Measurements from ENCODE around the gene ITPK1.

The ITPK1 gene

DNA sequence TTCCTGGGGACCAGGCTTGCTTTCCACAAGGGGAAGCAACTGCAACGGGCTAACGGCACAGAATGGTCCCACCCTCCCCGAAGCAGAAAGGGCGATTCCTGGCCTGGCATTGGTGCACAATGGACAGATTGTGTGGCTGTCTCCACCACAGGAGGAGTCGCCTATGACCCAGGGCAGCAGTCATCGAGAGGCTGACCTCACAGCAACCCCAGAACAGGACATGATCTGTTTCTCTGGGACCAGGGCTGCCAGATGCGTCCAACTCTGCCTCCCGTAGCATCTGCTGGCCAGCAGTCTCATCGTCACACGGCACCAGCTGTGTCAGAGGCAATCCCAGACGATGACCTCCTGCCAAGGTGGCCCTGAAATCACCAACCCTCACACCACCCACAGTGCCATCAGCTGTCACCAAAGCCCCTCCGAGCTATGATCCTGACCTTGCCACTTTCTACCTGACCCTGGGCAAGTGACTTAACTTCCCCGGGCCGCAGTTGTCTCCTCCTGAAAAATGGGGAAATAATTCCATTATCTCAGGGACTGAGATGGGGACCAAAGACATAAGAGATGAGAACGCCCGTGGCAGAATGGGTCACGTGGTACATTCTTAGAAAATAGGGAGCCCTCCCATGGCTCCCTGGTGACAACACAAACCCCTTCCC, 106.1 kb downstream of the ITPK1 start:
- H3K27me3 ChIP-seq (ENCODE audit: low read depth, low read length), result no peaks in the 10 kb centered on the region
- H2AFZ ChIP-seq (ENCODE audit: low read depth, low read length), result no peak overlapping the region
- H4K20me1 ChIP-seq (ENCODE audit: insufficient read depth, low read length), result no peaks in the 10 kb centered on the region
- no peaks in the 10 kb centered on the region for H3K36me3 ChIP-seq (replicated peaks; ENCODE audit: low read depth, low read length)
- no peaks in the 10 kb centered on the region for H3K79me2 ChIP-seq (ENCODE audit: low read length)
- H3K27ac ChIP-seq (ENCODE audit: low read length), result no peak overlapping the region
- H3K4me2 ChIP-seq (ENCODE audit: low read length), result no peak overlapping the region
- H3K9ac ChIP-seq (ENCODE audit: low read length), result no peak overlapping the region
- no peak for TF ChIP-seq EZH2phosphoT487 (IDR thresholded peaks at IDR 0.05; ENCODE audit: low read depth)
- TF ChIP-seq, protein P1, sequence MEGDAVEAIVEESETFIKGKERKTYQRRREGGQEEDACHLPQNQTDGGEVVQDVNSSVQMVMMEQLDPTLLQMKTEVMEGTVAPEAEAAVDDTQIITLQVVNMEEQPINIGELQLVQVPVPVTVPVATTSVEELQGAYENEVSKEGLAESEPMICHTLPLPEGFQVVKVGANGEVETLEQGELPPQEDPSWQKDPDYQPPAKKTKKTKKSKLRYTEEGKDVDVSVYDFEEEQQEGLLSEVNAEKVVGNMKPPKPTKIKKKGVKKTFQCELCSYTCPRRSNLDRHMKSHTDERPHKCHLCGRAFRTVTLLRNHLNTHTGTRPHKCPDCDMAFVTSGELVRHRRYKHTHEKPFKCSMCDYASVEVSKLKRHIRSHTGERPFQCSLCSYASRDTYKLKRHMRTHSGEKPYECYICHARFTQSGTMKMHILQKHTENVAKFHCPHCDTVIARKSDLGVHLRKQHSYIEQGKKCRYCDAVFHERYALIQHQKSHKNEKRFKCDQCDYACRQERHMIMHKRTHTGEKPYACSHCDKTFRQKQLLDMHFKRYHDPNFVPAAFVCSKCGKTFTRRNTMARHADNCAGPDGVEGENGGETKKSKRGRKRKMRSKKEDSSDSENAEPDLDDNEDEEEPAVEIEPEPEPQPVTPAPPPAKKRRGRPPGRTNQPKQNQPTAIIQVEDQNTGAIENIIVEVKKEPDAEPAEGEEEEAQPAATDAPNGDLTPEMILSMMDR (IDR thresholded peaks at IDR 0.05; ENCODE audit: low read depth, low read length), result no peak
- H3K4me3 ChIP-seq (ENCODE audit: low read length), result no peak overlapping the region
- no peaks in the 10 kb centered on the region for H3K9me3 ChIP-seq (ENCODE audit: insufficient read depth, low read length)
- 0 out of 2 replicates have a peak, but pooled peaks cover 3% of the 10 kb centered on the region for H3K4me1 ChIP-seq (ENCODE audit: low read length)

GRCh38 chr14:93008381-93008780, 107.3 kb downstream of the ITPK1 start:
- H2AFZ ChIP-seq (ENCODE audit: low read depth, low read length), result no peak overlapping the region
- no peaks in the 10 kb centered on the region for H3K79me2 ChIP-seq (ENCODE audit: low read length)
- H3K36me3 ChIP-seq (replicated peaks; ENCODE audit: low read depth, low read length), result no peaks in the 10 kb centered on the region
- H3K9me3 ChIP-seq (ENCODE audit: insufficient read depth, low read length), result no peaks in the 10 kb centered on the region
- H3K27ac ChIP-seq (ENCODE audit: low read length), result no peak overlapping the region
- no peak overlapping the region for H3K4me3 ChIP-seq (ENCODE audit: low read length)
- no peaks in the 10 kb centered on the region for H4K20me1 ChIP-seq (ENCODE audit: insufficient read depth, low read length)
- TF ChIP-seq EZH2phosphoT487 (IDR thresholded peaks at IDR 0.05; ENCODE audit: low read depth), result no peak
- TF ChIP-seq, protein P1 (IDR thresholded peaks at IDR 0.05; ENCODE audit: low read depth, low read length), result no peak
- 0 out of 2 replicates have a peak, but pooled peaks cover 3% of the 10 kb centered on the region for H3K4me1 ChIP-seq (ENCODE audit: low read length)
- H3K9ac ChIP-seq (ENCODE audit: low read length), result no peak overlapping the region
- H3K27me3 ChIP-seq (ENCODE audit: low read depth, low read length), result no peaks in the 10 kb centered on the region
- no peak overlapping the region for H3K4me2 ChIP-seq (ENCODE audit: low read length)

DNA sequence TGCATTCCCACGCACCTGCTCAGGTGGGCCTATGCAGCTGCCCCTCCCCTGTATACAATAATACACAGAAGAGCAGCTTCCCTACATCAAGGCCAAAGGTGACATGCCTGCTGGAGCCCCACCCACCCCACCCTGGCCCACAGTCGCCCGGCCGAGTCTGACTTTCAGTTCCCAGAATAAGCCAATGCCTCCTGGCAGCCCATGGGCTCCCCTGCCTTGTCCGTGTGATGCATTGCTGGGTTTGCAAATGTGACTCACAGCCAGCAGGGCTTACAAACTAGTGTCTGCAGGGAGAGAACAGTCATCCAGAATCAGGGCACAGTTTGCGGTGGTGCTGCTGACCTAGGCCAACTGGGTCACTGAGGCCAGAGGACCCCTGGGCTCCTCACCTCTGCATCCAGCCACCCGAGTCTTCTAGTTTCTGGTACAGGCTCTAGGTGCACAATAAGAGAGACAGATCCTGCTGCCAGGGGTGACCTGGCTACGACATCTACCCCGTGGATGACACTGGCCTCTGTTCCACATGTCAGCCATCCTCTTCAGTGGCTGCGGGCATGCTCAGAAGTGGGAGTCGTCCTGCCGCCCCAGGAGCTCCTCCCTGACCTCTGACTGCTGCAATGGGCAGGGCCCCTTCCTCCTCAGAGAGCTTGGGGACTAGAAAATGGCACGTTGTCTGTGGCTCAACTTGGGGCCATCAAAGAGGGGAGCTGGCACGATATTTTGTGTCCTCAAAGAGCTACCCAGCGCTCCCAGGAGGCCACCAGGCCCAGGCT, 108.3 kb downstream of the ITPK1 start:
- TF ChIP-seq, protein P1 (IDR thresholded peaks at IDR 0.05; ENCODE audit: low read depth, low read length), result no peak
- Histone ChIP-seq H3K27ac (ENCODE audit: low read length) (no peak overlapping the region), H3K4me1 (ENCODE audit: low read length) (0 out of 2 replicates have a peak, but pooled peaks cover 3% of the 10 kb centered on the region), H4K20me1 (ENCODE audit: insufficient read depth, low read length) (no peaks in the 10 kb centered on the region), H2AFZ (ENCODE audit: low read depth, low read length) (no peak overlapping the region), H3K27me3 (ENCODE audit: low read depth, low read length) (no peaks in the 10 kb centered on the region), H3K36me3 (replicated peaks; ENCODE audit: low read depth, low read length) (no peaks in the 10 kb centered on the region), H3K4me3 (ENCODE audit: low read length) (no peak overlapping the region), H3K9ac (ENCODE audit: low read length) (no peak overlapping the region), H3K79me2 (ENCODE audit: low read length) (no peaks in the 10 kb centered on the region), H3K4me2 (ENCODE audit: low read length) (no peak overlapping the region), H3K9me3 (ENCODE audit: insufficient read depth, low read length) (no peaks in the 10 kb centered on the region)

- no peak overlapping the region for H3K27ac ChIP-seq (ENCODE audit: low read length)
- H3K9ac ChIP-seq (ENCODE audit: low read length), result no peak overlapping the region
- no peak overlapping the region for H3K4me2 ChIP-seq (ENCODE audit: low read length)
Measured at GRCh38 chr14:93006567-93007051, 109.1 kb downstream of the ITPK1 start.

More at GRCh38 chr14:93006567-93007051, 109.1 kb downstream of the ITPK1 start:
- Histone ChIP-seq H4K20me1 (ENCODE audit: insufficient read depth, low read length) (no peaks in the 10 kb centered on the region), H3K36me3 (replicated peaks; ENCODE audit: low read depth, low read length) (no peaks in the 10 kb centered on the region), H3K79me2 (ENCODE audit: low read length) (no peaks in the 10 kb centered on the region), H2AFZ (ENCODE audit: low read depth, low read length) (no peak overlapping the region), H3K9me3 (ENCODE audit: insufficient read depth, low read length) (no peaks in the 10 kb centered on the region), H3K4me3 (ENCODE audit: low read length) (no peak overlapping the region), H3K4me1 (ENCODE audit: low read length) (0 out of 2 replicates have a peak, but pooled peaks cover 3% of the 10 kb centered on the region), H3K27me3 (ENCODE audit: low read depth, low read length) (no peaks in the 10 kb centered on the region)
- TF ChIP-seq, protein P1 (IDR thresholded peaks at IDR 0.05; ENCODE audit: low read depth, low read length), result no peak
- no peak for TF ChIP-seq EZH2phosphoT487 (IDR thresholded peaks at IDR 0.05; ENCODE audit: low read depth)
